Upper lobe of right lung (tissue), 1 donor: ENCODE results near the gene PPP2R1B. TPM values are rescaled to one million over a fixed set of nuclear protein-coding genes. Genes with fewer than 3 reads are reported as not detected.

Experiments
- ATAC-seq: fragments of 200-7000 bp; cut with Tn5 transposase; one replicate; pipeline ENCODE4 v1.9.1; 2020; ENCODE audit warnings: mild to moderate bottlenecking, moderate library complexity
- DNase-seq: peaks from one replicate; pipeline ENCODE4 v3.0.0-alpha.2; 2020
- H3K27ac ChIP-seq: fragments of 200-600 bp; one replicate; pipeline ENCODE4 v1.8.0; 2022
- H3K27me3 ChIP-seq: fragments of 200-600 bp; one replicate; pipeline ENCODE4 v1.8.0; 2022; ENCODE audit warnings: mild to moderate bottlenecking
- H3K36me3 ChIP-seq: fragments of 200-600 bp; one replicate; pipeline ENCODE4 v1.8.0; 2022
- H3K4me1 ChIP-seq: fragments of 200-600 bp; one replicate; pipeline ENCODE4 v1.8.0; 2022
- H3K4me3 ChIP-seq: fragments of 200-600 bp; one replicate; pipeline ENCODE4 v1.8.0; 2022; ENCODE audit warnings: mild to moderate bottlenecking
- H3K9me3 ChIP-seq: fragments of 200-600 bp; one replicate; pipeline ENCODE4 v1.8.0; 2022
- intact Hi-C: fragments of 100-400 bp; cut with DNase I; formaldehyde crosslinking; loops from one replicate; pipeline ENCODE4 v1.11.0; 2022
- total RNA-seq: library from RNA; stranded (reverse); fragmentation: NEBNext Ultra II Directional; extraction: Animal tissue kit (Norgen Biotek cat#: 25700); gene quantifications from one replicate; pipeline ENCODE4 v1.2.1, GENCODE V29; 2021
- TF ChIP-seq, protein P1 (sequence below): fragments of 200-600 bp; IDR thresholded peaks from one replicate; pipeline ENCODE4 v1.8.0; 2022; ENCODE audit warnings: antibody characterized with exemption
- donor health status: DM: no; HTN: yes; CAD: no; lungs with severe emphysema.

Gene PPP2R1B
- total RNA-seq, 1 donor from 2014 or later = 26.7 TPM

DNA sequence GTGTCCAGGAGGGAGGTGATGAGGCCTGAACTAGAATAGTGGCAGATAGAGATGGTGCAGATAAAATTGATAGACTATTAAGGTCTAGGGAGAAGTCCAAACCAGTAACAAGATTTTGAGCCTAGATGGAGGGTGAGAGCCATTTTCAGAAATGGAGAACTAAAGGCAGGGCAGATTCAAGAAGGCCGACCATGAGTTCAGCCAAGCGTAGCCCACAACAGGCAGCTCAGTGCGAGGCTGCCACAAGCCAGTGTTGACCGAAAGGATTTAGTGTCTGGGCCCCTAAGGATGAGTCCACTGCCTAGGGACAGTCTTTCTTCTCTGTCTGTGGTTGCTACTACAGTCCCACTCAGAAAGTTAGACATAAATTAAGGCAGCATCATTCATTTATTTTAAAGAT is 51.7 kb downstream of the PPP2R1B start:
- intact Hi-C loops = no loop called here
- H3K36me3 ChIP-seq = peaks cover 48% of the 10 kb centered on the region
- TF ChIP-seq, protein P1, sequence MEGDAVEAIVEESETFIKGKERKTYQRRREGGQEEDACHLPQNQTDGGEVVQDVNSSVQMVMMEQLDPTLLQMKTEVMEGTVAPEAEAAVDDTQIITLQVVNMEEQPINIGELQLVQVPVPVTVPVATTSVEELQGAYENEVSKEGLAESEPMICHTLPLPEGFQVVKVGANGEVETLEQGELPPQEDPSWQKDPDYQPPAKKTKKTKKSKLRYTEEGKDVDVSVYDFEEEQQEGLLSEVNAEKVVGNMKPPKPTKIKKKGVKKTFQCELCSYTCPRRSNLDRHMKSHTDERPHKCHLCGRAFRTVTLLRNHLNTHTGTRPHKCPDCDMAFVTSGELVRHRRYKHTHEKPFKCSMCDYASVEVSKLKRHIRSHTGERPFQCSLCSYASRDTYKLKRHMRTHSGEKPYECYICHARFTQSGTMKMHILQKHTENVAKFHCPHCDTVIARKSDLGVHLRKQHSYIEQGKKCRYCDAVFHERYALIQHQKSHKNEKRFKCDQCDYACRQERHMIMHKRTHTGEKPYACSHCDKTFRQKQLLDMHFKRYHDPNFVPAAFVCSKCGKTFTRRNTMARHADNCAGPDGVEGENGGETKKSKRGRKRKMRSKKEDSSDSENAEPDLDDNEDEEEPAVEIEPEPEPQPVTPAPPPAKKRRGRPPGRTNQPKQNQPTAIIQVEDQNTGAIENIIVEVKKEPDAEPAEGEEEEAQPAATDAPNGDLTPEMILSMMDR = no peak

DNA sequence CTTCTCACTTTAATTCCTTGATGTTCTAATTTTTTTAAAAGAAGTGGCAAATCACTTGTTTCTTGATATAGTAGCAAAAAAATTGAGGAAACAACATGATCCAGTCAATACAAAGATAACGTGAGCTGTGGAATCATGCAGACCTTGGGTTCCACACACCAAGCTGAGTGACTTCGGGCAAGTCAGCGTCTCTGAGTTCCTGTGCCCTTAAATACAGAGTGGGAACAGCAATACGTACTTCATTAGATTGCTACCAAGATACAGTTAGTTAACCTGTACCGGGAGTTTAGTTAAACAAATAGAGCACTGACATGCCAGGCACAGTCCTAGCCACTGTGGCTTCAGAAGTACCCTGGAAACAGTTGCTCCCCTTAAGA is 58.5 kb downstream of the PPP2R1B start:
- intact Hi-C loops = no loop called here
- TF ChIP-seq, protein P1 = no peak
- no peaks in the 10 kb centered on the region for H3K27me3 ChIP-seq
- DNase-seq = no peak
- no peaks in the 10 kb centered on the region for H3K9me3 ChIP-seq
- H3K36me3 ChIP-seq = peaks cover 67% of the 10 kb centered on the region
- H3K4me1 ChIP-seq = peaks cover 8% of the 10 kb centered on the region
- no peak overlapping the region for H3K4me3 ChIP-seq
- H3K27ac ChIP-seq = peak overlapping the region; percentile 20
- no peak for ATAC-seq

More for the DNA sequence above, 51.7 kb downstream of the PPP2R1B start:
- Histone ChIP-seq H3K27ac (no peak overlapping the region), H3K4me1 (no peaks in the 10 kb centered on the region), H3K27me3 (no peaks in the 10 kb centered on the region), H3K9me3 (no peaks in the 10 kb centered on the region), H3K4me3 (no peak overlapping the region)
- no peak for DNase-seq
- no peak for ATAC-seq

DNA sequence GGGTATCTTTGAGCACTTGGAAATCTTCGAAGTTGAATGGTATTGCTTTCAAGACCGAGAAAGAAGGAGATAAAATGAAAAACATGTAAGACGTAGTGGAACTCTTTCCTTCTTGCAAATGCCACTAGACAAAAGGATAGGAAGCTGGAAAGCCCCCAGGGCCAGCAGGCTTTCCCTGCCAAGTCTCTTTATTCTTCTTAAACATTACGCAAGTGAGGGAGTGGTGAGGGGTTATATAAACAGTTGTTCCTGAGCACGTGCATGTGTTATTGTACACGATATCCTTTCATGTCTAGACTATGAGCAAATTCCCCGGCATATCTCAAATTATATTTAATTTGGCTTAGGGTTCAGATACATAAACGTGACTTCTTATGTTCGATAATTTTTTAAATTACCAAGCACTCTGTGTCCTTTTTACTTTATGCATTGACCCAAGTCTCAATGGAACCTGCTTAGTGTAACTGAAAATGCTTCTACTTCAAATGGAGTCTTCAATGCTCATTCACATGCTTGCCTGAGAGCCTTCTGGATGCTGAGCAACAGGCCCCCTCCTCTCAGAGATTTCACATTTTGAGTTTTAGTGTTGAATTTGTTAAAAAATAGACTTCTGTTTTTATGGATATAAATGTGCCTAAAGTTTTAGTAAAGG is 59.0 kb downstream of the PPP2R1B start:
- H3K27ac ChIP-seq = peak overlapping the region; percentile 70
- intact Hi-C loops = no loop called here
- peak; percentile 82 for ATAC-seq
- H3K36me3 ChIP-seq = peaks cover 67% of the 10 kb centered on the region
- no peaks in the 10 kb centered on the region for H3K9me3 ChIP-seq
- peaks cover 8% of the 10 kb centered on the region for H3K4me1 ChIP-seq
- no peak for DNase-seq
- H3K4me3 ChIP-seq = no peak overlapping the region
- no peaks in the 10 kb centered on the region for H3K27me3 ChIP-seq
- TF ChIP-seq, protein P1 = no peak

DNA sequence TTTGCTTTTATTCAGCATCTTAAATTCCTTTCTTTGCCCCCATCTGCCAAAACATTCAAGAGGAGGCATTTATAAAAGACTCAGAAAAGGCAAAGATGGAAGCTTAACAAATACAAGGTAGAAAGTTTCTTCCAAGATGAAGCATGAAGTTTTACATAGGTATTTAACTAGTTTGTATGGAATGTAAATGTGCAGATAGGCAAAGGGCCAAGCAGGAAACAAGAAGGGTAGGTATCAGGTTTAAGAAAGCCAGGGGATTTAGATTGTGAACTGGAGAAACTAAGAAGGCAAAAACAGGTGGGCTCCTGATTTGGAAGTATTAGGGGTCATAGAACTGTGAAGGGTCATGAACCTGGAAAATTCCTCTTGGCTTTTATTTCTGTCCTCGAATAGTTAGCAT is 62.6 kb downstream of the PPP2R1B start:
- Histone ChIP-seq H3K27me3 (no peaks in the 10 kb centered on the region), H3K9me3 (no peaks in the 10 kb centered on the region), H3K36me3 (peaks cover 56% of the 10 kb centered on the region), H3K4me1 (peaks cover 8% of the 10 kb centered on the region), H3K27ac (no peak overlapping the region), H3K4me3 (no peak overlapping the region)
- no peak for DNase-seq
- no peak for ATAC-seq
- TF ChIP-seq, protein P1 = no peak
- intact Hi-C loops = no loop called here

DNA sequence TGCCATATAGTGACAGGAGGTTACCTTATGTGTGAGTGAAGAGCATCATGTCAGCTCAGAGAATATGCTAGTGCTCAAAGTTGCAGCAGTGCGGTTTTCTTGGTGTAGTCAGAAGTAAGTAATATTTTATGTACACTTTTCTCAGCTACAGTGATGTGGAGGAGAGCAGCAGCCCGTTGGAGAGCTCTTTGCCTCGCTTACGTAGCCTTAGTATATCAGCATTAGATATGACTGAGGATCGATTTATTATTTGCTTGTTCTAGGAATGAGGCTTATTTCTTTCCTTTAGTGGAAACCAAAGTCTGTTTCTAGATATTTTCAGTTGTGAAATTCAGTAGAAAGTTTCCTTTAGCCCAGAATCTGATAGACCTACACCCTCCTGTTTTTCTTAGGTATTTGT is 63.6 kb downstream of the PPP2R1B start:
- H3K27ac ChIP-seq = no peak overlapping the region
- H3K36me3 ChIP-seq = peaks cover 48% of the 10 kb centered on the region
- TF ChIP-seq, protein P1 = no peak

DNA sequence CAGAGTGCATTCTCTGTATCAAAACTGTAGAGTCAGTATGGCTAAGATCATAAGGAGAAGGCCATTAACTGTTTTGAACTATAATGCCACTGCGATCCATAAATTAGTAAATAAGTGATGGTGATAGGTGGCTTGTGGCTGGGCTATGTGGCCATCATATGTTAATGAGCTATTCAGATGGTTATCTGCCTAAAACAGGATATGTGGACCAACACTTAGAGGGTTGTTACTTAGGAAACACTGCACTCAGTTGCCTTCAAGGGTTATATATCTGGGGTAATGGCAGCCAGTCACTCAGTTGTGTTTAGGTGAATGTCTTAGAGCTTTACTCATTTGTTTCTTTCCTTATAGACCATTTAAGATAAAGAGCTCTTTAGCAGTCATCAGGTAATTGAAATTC is 66.0 kb downstream of the PPP2R1B start:
- peaks cover 38% of the 10 kb centered on the region for H3K36me3 ChIP-seq
- H3K4me3 ChIP-seq = no peak overlapping the region
- DNase-seq (no peak), ATAC-seq (no peak)
- intact Hi-C loops = no loop called here
- H3K4me1 ChIP-seq = peaks cover 7% of the 10 kb centered on the region
- TF ChIP-seq, protein P1 = no peak
- H3K27me3 ChIP-seq = no peaks in the 10 kb centered on the region
- no peaks in the 10 kb centered on the region for H3K9me3 ChIP-seq
- H3K27ac ChIP-seq = no peak overlapping the region

More for the DNA sequence above, 63.6 kb downstream of the PPP2R1B start:
- DNase-seq (no peak), ATAC-seq (no peak)
- H3K4me3 ChIP-seq = no peak overlapping the region
- H3K4me1 ChIP-seq = peaks cover 6% of the 10 kb centered on the region
- no peaks in the 10 kb centered on the region for H3K9me3 ChIP-seq
- intact Hi-C loops = no loop called here
- no peaks in the 10 kb centered on the region for H3K27me3 ChIP-seq
